PFSK-1 (cell line): Measurements from ENCODE around the gene STAT3.

Source experiments
- POLR2AphosphoS5 ChIP-seq: IDR thresholded peaks from 2 replicates; pipeline ENCODE4 v1.6.1; 2012; ENCODE audit warnings: low read depth, mild to moderate bottlenecking, control low read depth, low read length, moderate library complexity
- REST ChIP-seq, 2 experiments: IDR thresholded peaks; 2 replicates each; pipeline versions ENCODE4 v1.6.1 to v1.8.0; 2011 to 2012; ENCODE audit warnings: low read depth in 2 of 2, low read length in 2 of 2, control low read depth in 1 of 2, inconsistent platforms in 1 of 2, mild to moderate bottlenecking in 1 of 2, moderate library complexity in 1 of 2; ENCODE audit not compliant: insufficient read depth in 1 of 2
- TAF1 ChIP-seq: IDR thresholded peaks from 2 replicates; pipeline ENCODE4 v1.6.1; 2012; ENCODE audit warnings: low read length, control low read depth, borderline replicate concordance; ENCODE audit not compliant: insufficient read depth

GRCh38 chr17:42296012-42296411 lies 92.2 kb downstream of the STAT3 start:
- no peak for TF ChIP-seq POLR2AphosphoS5
- no peak for TF ChIP-seq TAF1
- TF ChIP-seq REST (IDR thresholded peaks at IDR 0.05; ENCODE audit: insufficient read depth in 1 of 2, low read depth in 2 of 2, low read length in 2 of 2) = no peak
